SK-N-SH (cell line): ENCODE measurements around the gene BSG. TPM values are rescaled to one million over a fixed set of nuclear protein-coding genes. Genes with fewer than 3 reads are reported as not detected.

Experiments
- CTCF ChIA-PET: fragments of 300-600, 350-600 bp; formaldehyde crosslinking; extraction: SDS; loops from one replicate; lab custom pipeline; 2021; lab: Yijun Ruan, JAX
- POLR2A ChIA-PET: fragments of 350-600 bp; sonication (Branson Sonifier 250); formaldehyde crosslinking; extraction: SDS; loops from one replicate; lab custom pipeline; 2020; ENCODE audit warnings: antibody characterized with exemption, inconsistent platforms; lab: Yijun Ruan, JAX
- DNase-seq: peaks from one replicate; pipeline ENCODE4 v3.0.0; 2012
- H2AFZ ChIP-seq: fragments of 200-600 bp; sonication (generic); 2 replicates; pipeline ENCODE4 v1.8.1; 2016; ENCODE audit warnings: antibody characterized with exemption, mild to moderate bottlenecking, low read depth
- H3F3A ChIP-seq: fragments of 200-600 bp; sonication (generic); replicated peaks from 2 replicates; pipeline ENCODE3; 2016; ENCODE audit warnings: antibody characterized with exemption, mild to moderate bottlenecking; ENCODE audit not compliant: insufficient read depth
- H3K27ac ChIP-seq, 2 experiments: fragments of 200-500 bp in 1 of 2; fragments of 200-600 bp in 1 of 2; sonication (Bioruptor generic) in 1 of 2; sonication (generic), shearing (Covaris generic) in 1 of 2; 2 replicates each; pipeline versions ENCODE4 v1.5.1 to v1.6.1; 2014 to 2016; ENCODE audit warnings: low read depth in 2 of 2, inconsistent platforms in 1 of 2, low read length in 1 of 2, mild to moderate bottlenecking in 1 of 2, mixed read lengths in 1 of 2
- H3K27me3 ChIP-seq: fragments of 200-600 bp; sonication (generic), shearing (Covaris generic); 2 replicates; pipeline ENCODE4 v1.6.1; 2016; ENCODE audit warnings: mixed run types; ENCODE audit not compliant: insufficient read depth
- H3K36me3 ChIP-seq, 2 experiments: fragments of 200-500 bp in 1 of 2; fragments of 200-600 bp in 1 of 2; sonication (Bioruptor generic) in 1 of 2; sonication (generic) in 1 of 2; replicated peaks in 1 of 2; 2 replicates each; pipeline versions ENCODE3 to v1.5.1; 2014 to 2016; ENCODE audit warnings: low read length in 1 of 2, mild to moderate bottlenecking in 1 of 2; ENCODE audit not compliant: insufficient read depth in 2 of 2, control insufficient read depth in 1 of 2
- H3K4me1 ChIP-seq, 2 experiments: fragments of 200-500 bp in 1 of 2; fragments of 200-600 bp in 1 of 2; sonication (Bioruptor generic) in 1 of 2; sonication (generic), shearing (Covaris generic) in 1 of 2; 2 replicates each; pipeline versions ENCODE4 v1.5.1 to v1.6.1; 2014 to 2016; ENCODE audit warnings: low read depth in 1 of 2, low read length in 1 of 2, mixed run types in 1 of 2; ENCODE audit not compliant: insufficient read depth in 2 of 2, control insufficient read depth in 1 of 2
- H3K4me2 ChIP-seq: fragments of 200-600 bp; sonication (generic), shearing (Covaris generic); 2 replicates; pipeline ENCODE4 v1.6.1; 2017; ENCODE audit warnings: mixed run types
- H3K4me3 ChIP-seq, 2 experiments: fragments of 200-500 bp in 1 of 2; fragments of 200-600 bp in 1 of 2; sonication (Bioruptor generic) in 1 of 2; sonication (generic), shearing (Covaris generic) in 1 of 2; 2 replicates each; pipeline versions ENCODE4 v1.5.1 to v1.8.1; 2014 to 2016; ENCODE audit warnings: low read depth in 2 of 2, inconsistent platforms in 1 of 2, low read length in 1 of 2, mild to moderate bottlenecking in 1 of 2, mixed read lengths in 1 of 2, moderate library complexity in 1 of 2
- H3K79me2 ChIP-seq: fragments of 200-600 bp; sonication (generic); 2 replicates; pipeline ENCODE4 v1.8.1; 2017; ENCODE audit warnings: mild to moderate bottlenecking; ENCODE audit not compliant: insufficient read depth
- H3K9ac ChIP-seq: fragments of 200-600 bp; sonication (generic); 2 replicates; pipeline ENCODE4 v1.6.1; 2017; ENCODE audit warnings: mixed run types
- H3K9me2 ChIP-seq: fragments of 200-600 bp; sonication (generic); 2 replicates; pipeline ENCODE4 v1.6.1; 2017; ENCODE audit warnings: mixed run types
- H3K9me3 ChIP-seq: fragments of 200-600 bp; sonication (generic); 2 replicates; pipeline ENCODE4 v1.6.1; 2017; ENCODE audit warnings: mixed run types, mild to moderate bottlenecking, moderate library complexity
- H4K20me1 ChIP-seq: fragments of 200-600 bp; sonication (generic); 2 replicates; pipeline ENCODE4 v1.6.1; 2017; ENCODE audit warnings: mild to moderate bottlenecking, mixed run types; ENCODE audit not compliant: insufficient read depth
- GABPA ChIP-seq: IDR thresholded peaks from 2 replicates; pipeline ENCODE4 v1.4.0; 2012; ENCODE audit warnings: low read depth, mild to moderate bottlenecking
- NFIC ChIP-seq: IDR thresholded peaks from 2 replicates; pipeline ENCODE4 v1.4.0; 2012; ENCODE audit warnings: borderline replicate concordance
- NRF1 ChIP-seq: IDR thresholded peaks from 2 replicates; pipeline ENCODE4 v1.6.1; 2012; ENCODE audit warnings: low read depth, mild to moderate bottlenecking, low read length
- POLR2AphosphoS5 ChIP-seq: IDR thresholded peaks from 2 replicates; pipeline ENCODE4 v1.6.1; 2012; ENCODE audit warnings: low read depth, low read length
- RCOR1 ChIP-seq: fragments of 150-350 bp; IDR thresholded peaks from 2 replicates; pipeline ENCODE4 v1.6.1; 2017; ENCODE audit warnings: antibody characterized with exemption, low read length
- SIN3A ChIP-seq: IDR thresholded peaks from 2 replicates; pipeline ENCODE4 v1.6.1; 2012; ENCODE audit warnings: low read depth, mild to moderate bottlenecking, low read length, moderate library complexity, borderline replicate concordance
- SMC3 ChIP-seq: IDR thresholded peaks from 2 replicates; pipeline ENCODE4 v1.6.1; 2012; ENCODE audit warnings: low read depth, low read length, improper control_type of control experiment
- TCF12 ChIP-seq: IDR thresholded peaks from 2 replicates; pipeline ENCODE4 v1.4.0; 2012
- YY1 ChIP-seq: IDR thresholded peaks from 2 replicates; pipeline ENCODE4 v1.4.0; 2012; ENCODE audit warnings: low read depth, mild to moderate bottlenecking
- WGBS: methylation state at CpG from one replicate; pipeline ENCODE4 v1.1.6; 2017; ENCODE audit warnings: low lambda C conversion rate; 5-methylcytosine and 5-hydroxymethylcytosine counted together
- polyA plus RNA-seq, 3 experiments: library from polyadenylated mRNA; depleted of rRNA; stranded (reverse); fragments of >200 nt; gene quantifications; 2 replicates each; pipeline ENCODE4 v1.2.3, GENCODE V29; 2012
- TF ChIP-seq, protein P1 (sequence below): fragments of 200-600 bp; sonication (generic); IDR thresholded peaks from 2 replicates; pipeline ENCODE4 v1.6.1; 2017; ENCODE audit warnings: antibody characterized with exemption, mild to moderate bottlenecking, moderate library complexity
- TF ChIP-seq, protein P2 (sequence below): IDR thresholded peaks from 2 replicates; pipeline ENCODE4; 2012
- TF ChIP-seq, protein P3 (sequence below): IDR thresholded peaks from 2 replicates; pipeline ENCODE4 v1.4.0; 2012; ENCODE audit warnings: low read depth, borderline replicate concordance
- TF ChIP-seq, protein P4 (sequence below): IDR thresholded peaks from 2 replicates; pipeline ENCODE4 v1.4.0; 2012; ENCODE audit warnings: low read depth, borderline replicate concordance
- TF ChIP-seq, protein P5 (sequence below): IDR thresholded peaks from 2 replicates; pipeline ENCODE4 v1.4.0; 2012; ENCODE audit warnings: low read depth
- TF ChIP-seq, protein P6 (sequence below): IDR thresholded peaks from 2 replicates; pipeline ENCODE4 v1.6.1; 2012; ENCODE audit warnings: mild to moderate bottlenecking, low read depth, low read length, moderate library complexity
- TF ChIP-seq, protein P7 (sequence below): fragments of 150-350 bp; IDR thresholded peaks from 2 replicates; pipeline ENCODE4 v1.6.1; 2017; ENCODE audit warnings: antibody characterized with exemption, low read length, low read depth, borderline replicate concordance
- TF ChIP-seq, protein P8 (sequence below): fragments of 150-350 bp; IDR thresholded peaks from 2 replicates; pipeline ENCODE4 v1.6.1; 2016; ENCODE audit warnings: mild to moderate bottlenecking, low read depth, low read length

Gene BSG
- polyA plus RNA-seq, 1 of the 3 experiments (the other 2 are of a cell fraction) = 835 TPM

DNA sequence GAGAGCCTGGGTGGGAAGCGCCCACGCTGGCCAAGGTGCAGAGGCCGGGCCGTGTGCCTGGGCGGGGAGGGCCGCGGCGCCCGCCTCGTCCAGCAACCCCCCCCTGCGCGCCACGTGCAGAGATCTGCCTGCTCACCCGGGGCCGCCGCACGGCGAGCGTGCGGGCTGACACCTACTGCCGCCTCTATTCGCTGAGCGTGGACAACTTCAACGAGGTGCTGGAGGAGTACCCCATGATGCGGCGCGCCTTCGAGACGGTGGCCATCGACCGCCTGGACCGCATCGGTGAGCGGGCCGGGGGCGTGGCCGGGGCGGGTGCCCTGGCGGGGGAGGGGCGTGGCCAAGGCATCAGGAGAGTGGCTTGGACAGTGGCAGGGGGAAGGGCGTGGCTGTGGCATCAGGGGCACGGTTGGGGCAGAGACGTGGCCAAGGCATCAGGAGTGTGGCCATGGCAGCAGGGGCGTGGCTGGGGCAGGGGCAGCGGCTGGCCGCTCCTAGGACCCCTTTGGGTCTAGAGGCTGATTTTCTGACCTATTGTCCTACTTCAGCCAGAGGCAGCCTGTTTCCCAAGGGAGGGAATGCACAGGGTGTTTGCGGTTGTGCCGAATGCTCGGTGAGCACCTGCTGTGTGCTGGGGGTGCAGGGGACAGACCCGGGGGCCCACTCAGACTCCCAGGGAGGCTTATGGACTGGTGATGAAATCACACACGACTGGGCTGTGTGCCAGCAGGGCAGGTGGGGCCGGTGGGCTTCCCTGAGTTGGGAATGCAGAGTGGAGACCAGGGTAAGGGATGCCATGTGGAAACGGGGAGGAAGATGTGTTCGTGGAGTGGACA is 41.6 kb downstream of the BSG start:
- Histone ChIP-seq H3K9me3 (no peaks in the 10 kb centered on the region), H2AFZ (no peak overlapping the region), H3F3A (peaks cover 19% of the 10 kb centered on the region), H4K20me1 (no peaks in the 10 kb centered on the region), H3K9ac (no peak overlapping the region), H3K4me3 (no peak overlapping the region), H3K4me1 (peaks cover 5 to 25% of the 10 kb centered on the region in 2 experiments; a peak in 3 of 4 replicates), H3K4me2 (no peak overlapping the region), H3K9me2 (no peaks in the 10 kb centered on the region), H3K27me3 (no peaks in the 10 kb centered on the region), H3K79me2 (no peaks in the 10 kb centered on the region), H3K36me3 (peaks cover 0 to 25% of the 10 kb centered on the region in 2 experiments), H3K27ac (no peak overlapping the region)
- WGBS = 90% methylated on average over 28 of the region's 54 CpGs
- DNase-seq = peak; percentile 53
- CTCF ChIA-PET = no interaction called here
- POLR2A ChIA-PET = no interaction called here
- TF ChIP-seq SIN3A (no peak), RCOR1 (no peak), NRF1 (no peak), GABPA (no peak), POLR2AphosphoS5 (no peak), YY1 (no peak), SMC3 (no peak), NFIC (no peak), TCF12 (no peak)
- TF ChIP-seq, protein P1, sequence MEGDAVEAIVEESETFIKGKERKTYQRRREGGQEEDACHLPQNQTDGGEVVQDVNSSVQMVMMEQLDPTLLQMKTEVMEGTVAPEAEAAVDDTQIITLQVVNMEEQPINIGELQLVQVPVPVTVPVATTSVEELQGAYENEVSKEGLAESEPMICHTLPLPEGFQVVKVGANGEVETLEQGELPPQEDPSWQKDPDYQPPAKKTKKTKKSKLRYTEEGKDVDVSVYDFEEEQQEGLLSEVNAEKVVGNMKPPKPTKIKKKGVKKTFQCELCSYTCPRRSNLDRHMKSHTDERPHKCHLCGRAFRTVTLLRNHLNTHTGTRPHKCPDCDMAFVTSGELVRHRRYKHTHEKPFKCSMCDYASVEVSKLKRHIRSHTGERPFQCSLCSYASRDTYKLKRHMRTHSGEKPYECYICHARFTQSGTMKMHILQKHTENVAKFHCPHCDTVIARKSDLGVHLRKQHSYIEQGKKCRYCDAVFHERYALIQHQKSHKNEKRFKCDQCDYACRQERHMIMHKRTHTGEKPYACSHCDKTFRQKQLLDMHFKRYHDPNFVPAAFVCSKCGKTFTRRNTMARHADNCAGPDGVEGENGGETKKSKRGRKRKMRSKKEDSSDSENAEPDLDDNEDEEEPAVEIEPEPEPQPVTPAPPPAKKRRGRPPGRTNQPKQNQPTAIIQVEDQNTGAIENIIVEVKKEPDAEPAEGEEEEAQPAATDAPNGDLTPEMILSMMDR = no peak
- TF ChIP-seq, protein P2, sequence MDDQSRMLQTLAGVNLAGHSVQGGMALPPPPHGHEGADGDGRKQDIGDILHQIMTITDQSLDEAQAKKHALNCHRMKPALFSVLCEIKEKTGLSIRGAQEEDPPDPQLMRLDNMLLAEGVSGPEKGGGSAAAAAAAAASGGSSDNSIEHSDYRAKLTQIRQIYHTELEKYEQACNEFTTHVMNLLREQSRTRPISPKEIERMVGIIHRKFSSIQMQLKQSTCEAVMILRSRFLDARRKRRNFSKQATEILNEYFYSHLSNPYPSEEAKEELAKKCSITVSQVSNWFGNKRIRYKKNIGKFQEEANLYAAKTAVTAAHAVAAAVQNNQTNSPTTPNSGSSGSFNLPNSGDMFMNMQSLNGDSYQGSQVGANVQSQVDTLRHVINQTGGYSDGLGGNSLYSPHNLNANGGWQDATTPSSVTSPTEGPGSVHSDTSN = no peak
- TF ChIP-seq, protein P3, sequence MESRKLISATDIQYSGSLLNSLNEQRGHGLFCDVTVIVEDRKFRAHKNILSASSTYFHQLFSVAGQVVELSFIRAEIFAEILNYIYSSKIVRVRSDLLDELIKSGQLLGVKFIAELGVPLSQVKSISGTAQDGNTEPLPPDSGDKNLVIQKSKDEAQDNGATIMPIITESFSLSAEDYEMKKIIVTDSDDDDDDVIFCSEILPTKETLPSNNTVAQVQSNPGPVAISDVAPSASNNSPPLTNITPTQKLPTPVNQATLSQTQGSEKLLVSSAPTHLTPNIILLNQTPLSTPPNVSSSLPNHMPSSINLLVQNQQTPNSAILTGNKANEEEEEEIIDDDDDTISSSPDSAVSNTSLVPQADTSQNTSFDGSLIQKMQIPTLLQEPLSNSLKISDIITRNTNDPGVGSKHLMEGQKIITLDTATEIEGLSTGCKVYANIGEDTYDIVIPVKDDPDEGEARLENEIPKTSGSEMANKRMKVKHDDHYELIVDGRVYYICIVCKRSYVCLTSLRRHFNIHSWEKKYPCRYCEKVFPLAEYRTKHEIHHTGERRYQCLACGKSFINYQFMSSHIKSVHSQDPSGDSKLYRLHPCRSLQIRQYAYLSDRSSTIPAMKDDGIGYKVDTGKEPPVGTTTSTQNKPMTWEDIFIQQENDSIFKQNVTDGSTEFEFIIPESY = no peak
- TF ChIP-seq, protein P4, sequence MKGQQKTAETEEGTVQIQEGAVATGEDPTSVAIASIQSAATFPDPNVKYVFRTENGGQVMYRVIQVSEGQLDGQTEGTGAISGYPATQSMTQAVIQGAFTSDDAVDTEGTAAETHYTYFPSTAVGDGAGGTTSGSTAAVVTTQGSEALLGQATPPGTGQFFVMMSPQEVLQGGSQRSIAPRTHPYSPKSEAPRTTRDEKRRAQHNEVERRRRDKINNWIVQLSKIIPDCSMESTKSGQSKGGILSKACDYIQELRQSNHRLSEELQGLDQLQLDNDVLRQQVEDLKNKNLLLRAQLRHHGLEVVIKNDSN = no peak
- TF ChIP-seq, protein P5, sequence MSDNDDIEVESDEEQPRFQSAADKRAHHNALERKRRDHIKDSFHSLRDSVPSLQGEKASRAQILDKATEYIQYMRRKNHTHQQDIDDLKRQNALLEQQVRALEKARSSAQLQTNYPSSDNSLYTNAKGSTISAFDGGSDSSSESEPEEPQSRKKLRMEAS = no peak
- TF ChIP-seq, protein P6, sequence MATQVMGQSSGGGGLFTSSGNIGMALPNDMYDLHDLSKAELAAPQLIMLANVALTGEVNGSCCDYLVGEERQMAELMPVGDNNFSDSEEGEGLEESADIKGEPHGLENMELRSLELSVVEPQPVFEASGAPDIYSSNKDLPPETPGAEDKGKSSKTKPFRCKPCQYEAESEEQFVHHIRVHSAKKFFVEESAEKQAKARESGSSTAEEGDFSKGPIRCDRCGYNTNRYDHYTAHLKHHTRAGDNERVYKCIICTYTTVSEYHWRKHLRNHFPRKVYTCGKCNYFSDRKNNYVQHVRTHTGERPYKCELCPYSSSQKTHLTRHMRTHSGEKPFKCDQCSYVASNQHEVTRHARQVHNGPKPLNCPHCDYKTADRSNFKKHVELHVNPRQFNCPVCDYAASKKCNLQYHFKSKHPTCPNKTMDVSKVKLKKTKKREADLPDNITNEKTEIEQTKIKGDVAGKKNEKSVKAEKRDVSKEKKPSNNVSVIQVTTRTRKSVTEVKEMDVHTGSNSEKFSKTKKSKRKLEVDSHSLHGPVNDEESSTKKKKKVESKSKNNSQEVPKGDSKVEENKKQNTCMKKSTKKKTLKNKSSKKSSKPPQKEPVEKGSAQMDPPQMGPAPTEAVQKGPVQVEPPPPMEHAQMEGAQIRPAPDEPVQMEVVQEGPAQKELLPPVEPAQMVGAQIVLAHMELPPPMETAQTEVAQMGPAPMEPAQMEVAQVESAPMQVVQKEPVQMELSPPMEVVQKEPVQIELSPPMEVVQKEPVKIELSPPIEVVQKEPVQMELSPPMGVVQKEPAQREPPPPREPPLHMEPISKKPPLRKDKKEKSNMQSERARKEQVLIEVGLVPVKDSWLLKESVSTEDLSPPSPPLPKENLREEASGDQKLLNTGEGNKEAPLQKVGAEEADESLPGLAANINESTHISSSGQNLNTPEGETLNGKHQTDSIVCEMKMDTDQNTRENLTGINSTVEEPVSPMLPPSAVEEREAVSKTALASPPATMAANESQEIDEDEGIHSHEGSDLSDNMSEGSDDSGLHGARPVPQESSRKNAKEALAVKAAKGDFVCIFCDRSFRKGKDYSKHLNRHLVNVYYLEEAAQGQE = no peak
- TF ChIP-seq, protein P7, sequence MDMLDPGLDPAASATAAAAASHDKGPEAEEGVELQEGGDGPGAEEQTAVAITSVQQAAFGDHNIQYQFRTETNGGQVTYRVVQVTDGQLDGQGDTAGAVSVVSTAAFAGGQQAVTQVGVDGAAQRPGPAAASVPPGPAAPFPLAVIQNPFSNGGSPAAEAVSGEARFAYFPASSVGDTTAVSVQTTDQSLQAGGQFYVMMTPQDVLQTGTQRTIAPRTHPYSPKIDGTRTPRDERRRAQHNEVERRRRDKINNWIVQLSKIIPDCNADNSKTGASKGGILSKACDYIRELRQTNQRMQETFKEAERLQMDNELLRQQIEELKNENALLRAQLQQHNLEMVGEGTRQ = no peak
- TF ChIP-seq, protein P8, sequence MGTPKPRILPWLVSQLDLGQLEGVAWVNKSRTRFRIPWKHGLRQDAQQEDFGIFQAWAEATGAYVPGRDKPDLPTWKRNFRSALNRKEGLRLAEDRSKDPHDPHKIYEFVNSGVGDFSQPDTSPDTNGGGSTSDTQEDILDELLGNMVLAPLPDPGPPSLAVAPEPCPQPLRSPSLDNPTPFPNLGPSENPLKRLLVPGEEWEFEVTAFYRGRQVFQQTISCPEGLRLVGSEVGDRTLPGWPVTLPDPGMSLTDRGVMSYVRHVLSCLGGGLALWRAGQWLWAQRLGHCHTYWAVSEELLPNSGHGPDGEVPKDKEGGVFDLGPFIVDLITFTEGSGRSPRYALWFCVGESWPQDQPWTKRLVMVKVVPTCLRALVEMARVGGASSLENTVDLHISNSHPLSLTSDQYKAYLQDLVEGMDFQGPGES = no peak
